ENCODE data around the gene PTPN6. TPM values are rescaled to one million over a fixed set of nuclear protein-coding genes. Genes with fewer than 3 reads are reported as not detected.

The PTPN6 gene
- total RNA-seq, 1 donor, result 0.36 TPM

- H3K27ac ChIP-seq (ENCODE audit: low read depth, low read length), result no peak overlapping the region
- no peak for DNase-seq (ENCODE audit: insufficient read length, low spot score, missing footprints)
- peaks cover 19% of the 10 kb centered on the region for H3K79me2 ChIP-seq (ENCODE audit: insufficient read depth, low read length)
- no peaks in the 10 kb centered on the region for H3K9me3 ChIP-seq (ENCODE audit: low read depth, low read length)
- H3K4me1 ChIP-seq (ENCODE audit: insufficient read depth, low read length), result peaks cover 20% of the 10 kb centered on the region
- no peak overlapping the region for H3K4me3 ChIP-seq (ENCODE audit: insufficient read depth, low read length)
- H2AFZ ChIP-seq (ENCODE audit: low read length), result no peak overlapping the region
- H3K27me3 ChIP-seq (ENCODE audit: insufficient read depth, low read length), result no peaks in the 10 kb centered on the region
- TF ChIP-seq, protein P1, sequence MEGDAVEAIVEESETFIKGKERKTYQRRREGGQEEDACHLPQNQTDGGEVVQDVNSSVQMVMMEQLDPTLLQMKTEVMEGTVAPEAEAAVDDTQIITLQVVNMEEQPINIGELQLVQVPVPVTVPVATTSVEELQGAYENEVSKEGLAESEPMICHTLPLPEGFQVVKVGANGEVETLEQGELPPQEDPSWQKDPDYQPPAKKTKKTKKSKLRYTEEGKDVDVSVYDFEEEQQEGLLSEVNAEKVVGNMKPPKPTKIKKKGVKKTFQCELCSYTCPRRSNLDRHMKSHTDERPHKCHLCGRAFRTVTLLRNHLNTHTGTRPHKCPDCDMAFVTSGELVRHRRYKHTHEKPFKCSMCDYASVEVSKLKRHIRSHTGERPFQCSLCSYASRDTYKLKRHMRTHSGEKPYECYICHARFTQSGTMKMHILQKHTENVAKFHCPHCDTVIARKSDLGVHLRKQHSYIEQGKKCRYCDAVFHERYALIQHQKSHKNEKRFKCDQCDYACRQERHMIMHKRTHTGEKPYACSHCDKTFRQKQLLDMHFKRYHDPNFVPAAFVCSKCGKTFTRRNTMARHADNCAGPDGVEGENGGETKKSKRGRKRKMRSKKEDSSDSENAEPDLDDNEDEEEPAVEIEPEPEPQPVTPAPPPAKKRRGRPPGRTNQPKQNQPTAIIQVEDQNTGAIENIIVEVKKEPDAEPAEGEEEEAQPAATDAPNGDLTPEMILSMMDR (IDR thresholded peaks at IDR 0.05; ENCODE audit: extremely low read depth, low read depth, low read length), result no peak
- peaks cover 4% of the 10 kb centered on the region for H3K36me3 ChIP-seq (ENCODE audit: insufficient read depth, low read length)
- no peak overlapping the region for H3K4me2 ChIP-seq (ENCODE audit: insufficient read depth, low read length)
- peaks cover 4% of the 10 kb centered on the region for H4K20me1 ChIP-seq (ENCODE audit: insufficient read depth, low read length)
These were observed 38.8 kb upstream of the PTPN6 start for GRCh38 chr12:6912164-6912935.

- Histone ChIP-seq H3K79me2 (ENCODE audit: insufficient read depth, low read length) (peaks cover 19% of the 10 kb centered on the region), H3K4me3 (ENCODE audit: insufficient read depth, low read length) (peak within 1 kb of the TSS; percentile 84), H3K27me3 (ENCODE audit: insufficient read depth, low read length) (no peaks in the 10 kb centered on the region), H4K20me1 (ENCODE audit: insufficient read depth, low read length) (peaks cover 4% of the 10 kb centered on the region), H3K27ac (ENCODE audit: low read depth, low read length) (peak within 1 kb of the TSS; percentile 48), H3K36me3 (ENCODE audit: insufficient read depth, low read length) (peaks cover 6% of the 10 kb centered on the region), H3K9me3 (ENCODE audit: low read depth, low read length) (no peaks in the 10 kb centered on the region), H2AFZ (ENCODE audit: low read length) (peak within 1 kb of the TSS; percentile 88), H3K4me2 (ENCODE audit: insufficient read depth, low read length) (peak within 1 kb of the TSS; percentile 85), H3K4me1 (ENCODE audit: insufficient read depth, low read length) (peaks cover 22% of the 10 kb centered on the region)
- DNase-seq (ENCODE audit: insufficient read length, low spot score, missing footprints), result peak; percentile 98
- TF ChIP-seq, protein P1 (IDR thresholded peaks at IDR 0.05; ENCODE audit: extremely low read depth, low read depth, low read length), result no peak
These were observed 36.8 kb upstream of the PTPN6 start, which contains the start of gene ENO2 for GRCh38 chr12:6914246-6914946. ENO2 (plus strand) TSS chr12:6914580; CDS start chr12:6915833, 1,253 bp downstream.

- Histone ChIP-seq H3K27ac (ENCODE audit: low read depth, low read length) (no peak overlapping the region), H3K4me2 (ENCODE audit: insufficient read depth, low read length) (peak overlapping the region; percentile 85), H3K27me3 (ENCODE audit: insufficient read depth, low read length) (no peaks in the 10 kb centered on the region), H3K9me3 (ENCODE audit: low read depth, low read length) (no peaks in the 10 kb centered on the region), H3K4me3 (ENCODE audit: insufficient read depth, low read length) (peak overlapping the region; percentile 84), H2AFZ (ENCODE audit: low read length) (peak overlapping the region; percentile 65), H3K79me2 (ENCODE audit: insufficient read depth, low read length) (peaks cover 19% of the 10 kb centered on the region), H3K36me3 (ENCODE audit: insufficient read depth, low read length) (peaks cover 6% of the 10 kb centered on the region), H4K20me1 (ENCODE audit: insufficient read depth, low read length) (peaks cover 4% of the 10 kb centered on the region), H3K4me1 (ENCODE audit: insufficient read depth, low read length) (peaks cover 22% of the 10 kb centered on the region)
- TF ChIP-seq, protein P1 (IDR thresholded peaks at IDR 0.05; ENCODE audit: extremely low read depth, low read depth, low read length), result no peak
- DNase-seq (ENCODE audit: insufficient read length, low spot score, missing footprints), result peak; percentile 77
These were observed 36.0 kb upstream of the PTPN6 start for GRCh38 chr12:6914947-6915788.
